Testis (tissue), 3 donors: ENCODE results near the gene ERC2. TPM values are rescaled to one million over a fixed set of nuclear protein-coding genes. Genes with fewer than 3 reads are reported as not detected.

Source experiments
- DNase-seq: peaks from one replicate; pipeline ENCODE4 v3.0.0-alpha.2; 2019
- H3K27ac ChIP-seq, 2 donors: fragments of 200-600 bp; sonication (generic); one replicate each; pipeline ENCODE4 v1.5.1; 2019
- H3K27me3 ChIP-seq: fragments of 200-600 bp; sonication (generic); one replicate; pipeline ENCODE4 v1.5.1; 2019
- H3K36me3 ChIP-seq: fragments of 200-600 bp; sonication (generic); one replicate; pipeline ENCODE4 v1.5.1; 2017; ENCODE audit warnings: low read depth; ENCODE audit errors: missing control alignments
- H3K4me1 ChIP-seq: fragments of 200-600 bp; sonication (generic); one replicate; pipeline ENCODE4 v1.5.1; 2019
- H3K4me3 ChIP-seq, 2 donors: fragments of 200-600 bp; sonication (generic); one replicate each; pipeline ENCODE4 v1.5.1; 2017 to 2019
- H3K9me3 ChIP-seq: fragments of 200-600 bp; sonication (generic); one replicate; pipeline ENCODE4 v1.5.1; 2017
- POLR2A ChIP-seq: fragments of 450-650 bp; IDR thresholded peaks from one replicate; pipeline ENCODE4 v1.6.1; 2017; ENCODE audit warnings: antibody characterized with exemption, mild to moderate bottlenecking, moderate library complexity
- WGBS, 2 donors: methylation state at CpG; one replicate each; pipeline ENCODE4 v1.1.5; 2018; 5-methylcytosine and 5-hydroxymethylcytosine counted together
- intact Hi-C: fragments of 100-400 bp; cut with DNase I; formaldehyde crosslinking; loops from one replicate; pipeline ENCODE4 v1.15.1; 2023; ENCODE audit warnings: low total_unique reads
- polyA plus RNA-seq: library from polyadenylated mRNA; stranded (reverse); fragments of 350-450 nt; fragmentation: Illumina TruSeq; extraction: RNeasy Lipid Tissue Mini Kit (QIAGEN cat#74804); gene quantifications from one replicate; pipeline ENCODE4 v1.2.3, GENCODE V29; 2014; ENCODE audit warnings: low read depth, low replicate concordance; ENCODE audit not compliant: insufficient read depth
- total RNA-seq, 2 donors: library from RNA; depleted of rRNA; stranded (reverse); fragments of >200 nt; gene quantifications; one replicate each; pipeline ENCODE4 v1.2.3, GENCODE V29; 2016
- TF ChIP-seq, protein P1 (sequence below), 3 experiments: fragments of 450-650 bp in 2 of 3; fragments of 200-600 bp in 1 of 3; sonication (generic) in 1 of 3; IDR thresholded peaks; one replicate each; pipeline ENCODE4 v1.5.1; 2016 to 2019; ENCODE audit warnings: antibody characterized with exemption in 3 of 3, mild to moderate bottlenecking in 2 of 3, moderate library complexity in 1 of 3

ERC2 gene
- total and polyA plus RNA-seq, 3 donors from 2014 or later: 1.9 to 6.1 (median 5.9) TPM

GRCh38 chr3:56398659-56399058 is 69.6 kb downstream of the ERC2 start:
- 89 to 100% methylated on average over 2 of the region's 2 CpGs for WGBS, 2 donors
- no peak overlapping the region for H3K27ac ChIP-seq
- H3K27me3 ChIP-seq: no peaks in the 10 kb centered on the region
- no peaks in the 10 kb centered on the region for H3K4me1 ChIP-seq
- intact Hi-C loops: no loop called here
- H3K9me3 ChIP-seq: no peaks in the 10 kb centered on the region
- H3K36me3 ChIP-seq: no peaks in the 10 kb centered on the region
- TF ChIP-seq POLR2A: no peak
- TF ChIP-seq, protein P1, sequence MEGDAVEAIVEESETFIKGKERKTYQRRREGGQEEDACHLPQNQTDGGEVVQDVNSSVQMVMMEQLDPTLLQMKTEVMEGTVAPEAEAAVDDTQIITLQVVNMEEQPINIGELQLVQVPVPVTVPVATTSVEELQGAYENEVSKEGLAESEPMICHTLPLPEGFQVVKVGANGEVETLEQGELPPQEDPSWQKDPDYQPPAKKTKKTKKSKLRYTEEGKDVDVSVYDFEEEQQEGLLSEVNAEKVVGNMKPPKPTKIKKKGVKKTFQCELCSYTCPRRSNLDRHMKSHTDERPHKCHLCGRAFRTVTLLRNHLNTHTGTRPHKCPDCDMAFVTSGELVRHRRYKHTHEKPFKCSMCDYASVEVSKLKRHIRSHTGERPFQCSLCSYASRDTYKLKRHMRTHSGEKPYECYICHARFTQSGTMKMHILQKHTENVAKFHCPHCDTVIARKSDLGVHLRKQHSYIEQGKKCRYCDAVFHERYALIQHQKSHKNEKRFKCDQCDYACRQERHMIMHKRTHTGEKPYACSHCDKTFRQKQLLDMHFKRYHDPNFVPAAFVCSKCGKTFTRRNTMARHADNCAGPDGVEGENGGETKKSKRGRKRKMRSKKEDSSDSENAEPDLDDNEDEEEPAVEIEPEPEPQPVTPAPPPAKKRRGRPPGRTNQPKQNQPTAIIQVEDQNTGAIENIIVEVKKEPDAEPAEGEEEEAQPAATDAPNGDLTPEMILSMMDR (IDR thresholded peaks at IDR 0.05): no peak
- DNase-seq: no peak
- H3K4me3 ChIP-seq: no peak overlapping the region

GRCh38 chr3:56397798-56398197 is 70.5 kb downstream of the ERC2 start:
- no peak for DNase-seq
- Histone ChIP-seq H3K4me1 (no peaks in the 10 kb centered on the region), H3K36me3 (no peaks in the 10 kb centered on the region), H3K4me3 (no peak overlapping the region), H3K27me3 (no peaks in the 10 kb centered on the region), H3K27ac (no peak overlapping the region), H3K9me3 (no peaks in the 10 kb centered on the region)
- TF ChIP-seq POLR2A: no peak
- TF ChIP-seq, protein P1 (IDR thresholded peaks at IDR 0.05): no peak
- WGBS, 2 donors: 92% methylated on average over 2 of the region's 2 CpGs
- intact Hi-C loops: no loop called here

DNA sequence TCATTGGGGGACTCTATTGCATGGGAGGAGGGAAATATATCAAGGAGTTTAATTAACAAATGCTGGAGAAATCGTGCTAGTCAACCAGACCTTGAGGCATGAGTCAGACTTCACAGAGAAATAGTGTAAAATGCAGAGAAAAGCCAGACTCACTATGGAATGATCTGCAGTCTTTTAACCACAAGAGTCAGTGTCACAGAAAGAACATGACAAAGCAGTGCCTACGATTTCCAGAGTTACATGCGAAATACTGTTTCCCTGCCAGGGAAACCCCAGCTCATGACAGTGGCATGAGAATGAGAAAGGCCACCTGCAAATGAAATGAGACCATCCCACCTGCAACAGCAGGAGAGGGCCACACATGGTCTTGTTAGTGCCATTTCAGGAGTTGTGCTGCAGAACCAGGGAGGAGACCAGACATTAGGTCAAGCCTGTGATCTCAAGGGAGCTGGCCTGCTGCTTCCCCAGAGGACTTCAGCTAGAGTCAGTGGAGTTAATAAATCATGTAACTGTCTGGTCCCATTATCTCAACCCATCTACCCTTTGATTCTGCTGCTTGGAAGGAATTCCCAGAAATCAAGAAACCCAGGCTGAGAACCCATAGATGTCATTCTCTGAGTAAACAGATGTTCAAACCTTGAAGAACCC is 79.0 kb downstream of the ERC2 start:
- no peak overlapping the region for H3K27ac ChIP-seq
- H3K4me1 ChIP-seq: no peaks in the 10 kb centered on the region
- DNase-seq: no peak
- no peak overlapping the region for H3K4me3 ChIP-seq
- no peaks in the 10 kb centered on the region for H3K9me3 ChIP-seq
- TF ChIP-seq, protein P1 (IDR thresholded peaks at IDR 0.05): no peak
- no peak for TF ChIP-seq POLR2A
- H3K27me3 ChIP-seq: no peaks in the 10 kb centered on the region
- intact Hi-C loops: no loop called here
- WGBS, 2 donors: 91% methylated on average over 3 of the region's 3 CpGs
- no peaks in the 10 kb centered on the region for H3K36me3 ChIP-seq

GRCh38 chr3:56383092-56383491 is 85.2 kb downstream of the ERC2 start:
- TF ChIP-seq POLR2A: no peak
- TF ChIP-seq, protein P1 (IDR thresholded peaks at IDR 0.05): no peak
- Histone ChIP-seq H3K4me1 (no peaks in the 10 kb centered on the region), H3K4me3 (no peak overlapping the region), H3K27me3 (no peaks in the 10 kb centered on the region), H3K36me3 (no peaks in the 10 kb centered on the region), H3K27ac (no peak overlapping the region), H3K9me3 (no peaks in the 10 kb centered on the region)
- no peak for DNase-seq
- intact Hi-C loops: no loop called here
- 74 to 82% methylated on average over 3 of the region's 3 CpGs for WGBS, 2 donors

GRCh38 chr3:56379723-56380287 is 88.5 kb downstream of the ERC2 start:
- DNase-seq: no peak
- no peak for TF ChIP-seq POLR2A
- TF ChIP-seq, protein P1 (IDR thresholded peaks at IDR 0.05): no peak

More at GRCh38 chr3:56379723-56380287, 88.5 kb downstream of the ERC2 start:
- 72 to 74% methylated on average over 7 of the region's 7 CpGs for WGBS, 2 donors
- H3K9me3 ChIP-seq: no peaks in the 10 kb centered on the region
- intact Hi-C loops: no loop called here
- H3K27me3 ChIP-seq: no peaks in the 10 kb centered on the region
- no peaks in the 10 kb centered on the region for H3K36me3 ChIP-seq
- H3K27ac ChIP-seq: no peak overlapping the region
- no peak overlapping the region for H3K4me3 ChIP-seq
- H3K4me1 ChIP-seq: no peaks in the 10 kb centered on the region
